HepG2 (cell line): Measurements from ENCODE around the gene ILRUN. TPM values are rescaled to one million over a fixed set of nuclear protein-coding genes. Genes with fewer than 3 reads are reported as not detected.
"Not testable (repeated sequence)": the region's sequence is repeated elsewhere in the genome, so short reads cannot be mapped to it uniquely, and the experiment has no call there.

Experiments
- ATAC-seq: fragments of 200-7000 bp; cut with Tn5 transposase; 3 replicates; pipeline ENCODE4 v1.9.1; 2020; ENCODE audit warnings: mild to moderate bottlenecking, moderate library complexity
- BruUV-seq: library from RNA; stranded (reverse); fragments of 400-500 nt; replicated peaks from 2 replicates; lab custom pipeline; 2021; lab: Mats Ljungman, UMichigan
- CTCF ChIA-PET: fragments of 300-600 bp; formaldehyde crosslinking; extraction: SDS; loops from one replicate; lab custom pipeline; 2021; ENCODE audit warnings: low total read pairs, inconsistent platforms, low intra/inter-chr PET ratio; lab: Yijun Ruan, JAX
- POLR2A ChIA-PET: fragments of 350-600 bp; sonication (Branson Sonifier 250); formaldehyde crosslinking; loops from one replicate; lab custom pipeline; 2020; ENCODE audit warnings: antibody characterized with exemption, inconsistent platforms; lab: Yijun Ruan, JAX
- DNase-seq: peaks from one replicate; pipeline ENCODE4 v3.0.0-alpha.2; 2015; ENCODE audit warnings: low spot score
- FAIRE-seq: peaks from 3 replicates; lab custom pipeline; 2011; peaks lifted over from hg19 to GRCh38; lab: Jason Lieb, UNC
- H2AFZ ChIP-seq: one replicate; pipeline ENCODE4 v1.6.1; 2011; ENCODE audit warnings: low read length, inconsistent platforms
- H3K27ac ChIP-seq: fragments of 300-600 bp; 3 replicates; pipeline ENCODE4 v1.8.0; 2011; ENCODE audit warnings: mixed run types, mild to moderate bottlenecking, mixed read lengths, low read length, inconsistent platforms; ENCODE audit not compliant: insufficient read depth; ENCODE audit errors: extremely low read length
- H3K27me3 ChIP-seq, 2 experiments: fragments of 200-600 bp in 1 of 2; 2 replicates in 1 of 2; 3 replicates in 1 of 2; pipeline versions ENCODE4 v1.6.0 to v1.8.0; 2011; ENCODE audit warnings: low read length in 2 of 2, mild to moderate bottlenecking in 2 of 2, moderate library complexity in 2 of 2, inconsistent platforms in 1 of 2; ENCODE audit not compliant: insufficient read depth in 2 of 2, control insufficient read depth in 1 of 2
- H3K36me3 ChIP-seq, 2 experiments: fragments of 200-600 bp in 1 of 2; replicated peaks in 1 of 2; 2 replicates in 1 of 2; 3 replicates in 1 of 2; pipeline versions ENCODE4 v1.5.1 to v1.8.0; 2011; ENCODE audit warnings: low read length in 2 of 2, inconsistent platforms in 1 of 2; ENCODE audit not compliant: insufficient read depth in 2 of 2, control insufficient read depth in 1 of 2
- H3K4me1 ChIP-seq: 2 replicates; pipeline ENCODE4 v1.5.1; 2012; ENCODE audit warnings: low read length, inconsistent platforms; ENCODE audit not compliant: insufficient read depth
- H3K4me2 ChIP-seq: 2 replicates; pipeline ENCODE4 v1.6.0; 2011; ENCODE audit warnings: low read depth, low read length, inconsistent platforms
- H3K4me3 ChIP-seq, 3 experiments: fragments of 200-600 bp in 1 of 3; sonication (generic), shearing (Covaris generic) in 1 of 3; replicated peaks in 1 of 3; 2 replicates each; pipeline ENCODE4 v1.5.1; 2011 to 2016; ENCODE audit warnings: low read length in 3 of 3, inconsistent platforms in 2 of 3, low read depth in 2 of 3, mild to moderate bottlenecking in 2 of 3, control low read depth in 1 of 3, mixed read lengths in 1 of 3; ENCODE audit not compliant: insufficient read depth in 1 of 3
- H3K79me2 ChIP-seq: one replicate; pipeline ENCODE4 v1.6.1; 2011; ENCODE audit warnings: low read length, inconsistent platforms; ENCODE audit not compliant: insufficient read depth
- H3K9ac ChIP-seq: 2 replicates; pipeline ENCODE4 v1.6.0; 2011; ENCODE audit warnings: mild to moderate bottlenecking, low read depth, low read length, inconsistent platforms; ENCODE audit not compliant: insufficient read depth
- H3K9me3 ChIP-seq: 2 replicates; pipeline ENCODE4 v1.5.1; 2012; ENCODE audit warnings: mild to moderate bottlenecking, low read length
- H4K20me1 ChIP-seq: 2 replicates; pipeline ENCODE4 v1.6.0; 2011; ENCODE audit warnings: inconsistent platforms, mild to moderate bottlenecking, low read length, moderate library complexity; ENCODE audit not compliant: insufficient read depth
- ATF7 ChIP-seq, 2 experiments: fragments of 450-650 bp in 1 of 2; sonication (generic) in 1 of 2; formaldehyde crosslinking in 1 of 2; IDR thresholded peaks; 2 replicates each; pipeline versions ENCODE4 v1.4.0 to v1.6.1; 2016 to 2020; ENCODE audit warnings: antibody characterized with exemption in 1 of 2, mild to moderate bottlenecking in 1 of 2, missing genetic modification reagents in 1 of 2
- CERS6 ChIP-seq: sonication (generic); formaldehyde crosslinking; IDR thresholded peaks from 2 replicates; pipeline ENCODE4 v1.5.0; 2020; ENCODE audit warnings: missing genetic modification reagents
- CREM ChIP-seq, 2 experiments: sonication (generic) in 1 of 2; formaldehyde crosslinking in 1 of 2; IDR thresholded peaks; 2 replicates each; pipeline versions ENCODE4 v1.4.0 to v1.6.1; 2016 to 2020; ENCODE audit warnings: antibody characterized with exemption in 1 of 2, mild to moderate bottlenecking in 1 of 2, missing genetic modification reagents in 1 of 2
- FLYWCH1 ChIP-seq: sonication (generic); formaldehyde crosslinking; IDR thresholded peaks from 2 replicates; pipeline ENCODE4 v1.8.1; 2023; ENCODE audit warnings: mild to moderate bottlenecking, missing genetic modification reagents
- JUNB ChIP-seq: sonication (generic); formaldehyde crosslinking; IDR thresholded peaks from 2 replicates; pipeline ENCODE4 v1.8.0; 2022; ENCODE audit warnings: missing genetic modification reagents, mild to moderate bottlenecking, borderline replicate concordance
- JUND ChIP-seq: sonication (generic); formaldehyde crosslinking; IDR thresholded peaks from 2 replicates; pipeline ENCODE4 v1.8.0; 2022; ENCODE audit warnings: mild to moderate bottlenecking, missing genetic modification reagents
- KDM5B ChIP-seq: sonication (generic); formaldehyde crosslinking; IDR thresholded peaks from 2 replicates; pipeline ENCODE4 v1.4.0; 2020; ENCODE audit warnings: missing genetic modification reagents, mild to moderate bottlenecking, borderline replicate concordance
- MLLT10 ChIP-seq: sonication (generic); formaldehyde crosslinking; IDR thresholded peaks from 2 replicates; pipeline ENCODE4 v1.4.0; 2020; ENCODE audit warnings: missing genetic modification reagents
- NFE2L2 ChIP-seq: fragments of 150-350 bp; IDR thresholded peaks from 2 replicates; pipeline ENCODE4 v1.6.1; 2014; ENCODE audit warnings: low read length
- TOE1 ChIP-seq: sonication (generic); formaldehyde crosslinking; IDR thresholded peaks from 2 replicates; pipeline ENCODE4 v1.4.0; 2020; ENCODE audit warnings: mild to moderate bottlenecking, missing genetic modification reagents
- ZKSCAN8 ChIP-seq: IDR thresholded peaks from 2 replicates; pipeline ENCODE4 v1.6.1; 2016; ENCODE audit warnings: borderline replicate concordance, missing genetic modification reagents, missing compliant biosample characterization
- ZNF232 ChIP-seq: sonication (generic); formaldehyde crosslinking; IDR thresholded peaks from 2 replicates; pipeline ENCODE4 v1.4.0; 2020; ENCODE audit warnings: missing genetic modification reagents, borderline replicate concordance
- ZNF383 ChIP-seq: sonication (generic); formaldehyde crosslinking; IDR thresholded peaks from 2 replicates; pipeline ENCODE4 v1.4.0; 2020; ENCODE audit warnings: missing genetic modification reagents, mild to moderate bottlenecking, borderline replicate concordance
- ZNF788 ChIP-seq: sonication (generic); formaldehyde crosslinking; IDR thresholded peaks from 2 replicates; pipeline ENCODE4 v1.5.0; 2020; ENCODE audit warnings: mild to moderate bottlenecking, missing genetic modification reagents, borderline replicate concordance
- WGBS: methylation state at CpG from one replicate; pipeline ENCODE4 v1.1.6; 2017; ENCODE audit warnings: low lambda C conversion rate; 5-methylcytosine and 5-hydroxymethylcytosine counted together
- in situ Hi-C: cut with HindIII; loops from 2 replicates; pipeline ENCODE4 v1.10.0; 2017; ENCODE audit warnings: low pct_unique_long_range_greater_than_20kb; ENCODE audit not compliant: extremely low pct_ligation_motif_present
- intact Hi-C: fragments of 100-400 bp; cut with micrococcal nuclease; formaldehyde crosslinking; loops from one replicate; pipeline ENCODE4 v1.10.0; 2022; ENCODE audit not compliant: unreplicated experiment
- polyA plus RNA-seq, 8 experiments: library from polyadenylated mRNA; depleted of rRNA in 3 of 8; stranded (reverse) in 7 of 8; unstranded in 1 of 8; fragments of >200 nt; fragmentation: Illumina TruSeq in 4 of 8; extraction: Trizol in 4 of 8; gene quantifications; 2 replicates each; pipeline versions ENCODE4 v1.2.1 to v1.2.3, GENCODE V29; 2011 to 2016; ENCODE audit warnings: low read depth in 4 of 8, missing spikeins in 1 of 8, mixed read lengths in 1 of 8; ENCODE audit not compliant: insufficient read depth in 1 of 8
- total RNA-seq, 5 experiments: library from RNA; depleted of rRNA; stranded (reverse); fragments of >200 nt; fragmentation: Illumina TruSeq; extraction: Trizol; gene quantifications; 2 replicates each; pipeline ENCODE4 v1.2.3, GENCODE V29; 2016; ENCODE audit warnings: low read depth in 1 of 5

Gene ILRUN
- total and polyA plus RNA-seq, 2 of the 13 experiments (the other 11 are each of a cell fraction or from before 2014, with no cell fraction given) = 45.5 to 66.6 TPM

DNA sequence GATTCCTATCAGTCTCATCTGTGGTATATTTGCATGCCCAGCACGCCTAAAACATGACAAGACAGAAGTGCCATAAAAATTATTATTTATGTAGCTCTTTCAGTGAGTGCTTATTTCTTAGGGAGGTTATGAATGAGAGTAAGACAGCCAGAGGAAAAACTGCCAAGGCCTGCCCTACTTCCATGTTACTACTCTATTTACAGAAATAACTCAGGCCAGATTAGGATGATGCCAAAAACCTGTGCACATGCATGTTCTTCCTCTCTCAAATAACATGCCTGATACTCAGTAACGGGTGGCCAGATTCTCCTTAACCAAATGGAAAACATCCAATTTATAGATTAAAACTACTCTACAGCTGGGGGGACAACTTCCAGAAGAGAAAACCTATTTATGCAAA, 45.7 kb downstream of the ILRUN start:
- Histone ChIP-seq H2AFZ (no peak overlapping the region), H3K9me3 (no peaks in the 10 kb centered on the region), H3K27ac (no peak overlapping the region), H3K9ac (no peak overlapping the region), H3K79me2 (peaks cover 59% of the 10 kb centered on the region), H4K20me1 (no peaks in the 10 kb centered on the region), H3K4me1 (peaks cover 15% of the 10 kb centered on the region), H3K36me3 (peaks cover 12 to 64% of the 10 kb centered on the region in 2 experiments), H3K4me2 (no peak overlapping the region), H3K27me3 (no peaks in the 10 kb centered on the region), H3K4me3 (no peak overlapping the region)
- TF ChIP-seq TOE1 (CRISPR knock-in tag) = no peak
- no peak for TF ChIP-seq ZNF383
- no peak for TF ChIP-seq FLYWCH1
- no peak for TF ChIP-seq JUND (CRISPR knock-in tag)
- no peak for TF ChIP-seq KDM5B (CRISPR knock-in tag)
- TF ChIP-seq MLLT10 (CRISPR knock-in tag) = no peak
- no peak for TF ChIP-seq CERS6 (CRISPR knock-in tag)
- TF ChIP-seq ATF7 (IDR thresholded peaks at IDR 0.05) = no peak
- no peak for TF ChIP-seq ATF7 (CRISPR knock-in tag; IDR thresholded peaks at IDR 0.05)
- no peak for TF ChIP-seq ZNF232
- no peak for TF ChIP-seq JUNB
- no peak for TF ChIP-seq NFE2L2
- TF ChIP-seq ZNF788 (CRISPR knock-in tag) = no peak
- no peak for TF ChIP-seq CREM (IDR thresholded peaks at IDR 0.05)
- TF ChIP-seq CREM (CRISPR knock-in tag; IDR thresholded peaks at IDR 0.05) = no peak
- TF ChIP-seq ZKSCAN8 (CRISPR knock-in tag) = no peak
- no peak for ATAC-seq
- intact Hi-C loops (no loop called here), in situ Hi-C loops (no loop called here)
- POLR2A ChIA-PET = no interaction called here
- FAIRE-seq = no peak
- WGBS = 97% methylated on average over 2 of the region's 2 CpGs
- CTCF ChIA-PET = no interaction called here
- no TSS peak for BruUV-seq
- DNase-seq = no peak

GRCh38 chr6:34650232-34650631, 46.3 kb downstream of the ILRUN start:
- peaks cover 14 to 70% of the 10 kb centered on the region in 2 experiments for H3K36me3 ChIP-seq
- H3K27me3 ChIP-seq, CTCF ChIA-PET, H2AFZ ChIP-seq, DNase-seq, H3K4me1 ChIP-seq, H3K27ac ChIP-seq, H3K4me3 ChIP-seq, BruUV-seq, intact Hi-C loops, H3K4me2 ChIP-seq, ATAC-seq, FAIRE-seq, H3K9me3 ChIP-seq, H4K20me1 ChIP-seq, in situ Hi-C loops, H3K9ac ChIP-seq, POLR2A ChIA-PET: not testable (repeated sequence)
- peaks cover 53% of the 10 kb centered on the region for H3K79me2 ChIP-seq
- WGBS = 99% methylated on average over 7 of the region's 7 CpGs
